NT2/D1 (cell line): ENCODE data around the gene APOF.

Experiments
- SUZ12 ChIP-seq: IDR thresholded peaks from 2 replicates; pipeline ENCODE4 v1.6.1; 2011; ENCODE audit not compliant: insufficient read length, insufficient read depth; ENCODE audit errors: extremely low read depth
- YY1 ChIP-seq: IDR thresholded peaks from 2 replicates; pipeline ENCODE4 v1.6.1; 2011; ENCODE audit not compliant: insufficient read length, insufficient read depth
- ZNF274 ChIP-seq: IDR thresholded peaks from 2 replicates; pipeline ENCODE4 v1.6.1; 2011; ENCODE audit warnings: mild to moderate bottlenecking, low read depth, low read length

DNA sequence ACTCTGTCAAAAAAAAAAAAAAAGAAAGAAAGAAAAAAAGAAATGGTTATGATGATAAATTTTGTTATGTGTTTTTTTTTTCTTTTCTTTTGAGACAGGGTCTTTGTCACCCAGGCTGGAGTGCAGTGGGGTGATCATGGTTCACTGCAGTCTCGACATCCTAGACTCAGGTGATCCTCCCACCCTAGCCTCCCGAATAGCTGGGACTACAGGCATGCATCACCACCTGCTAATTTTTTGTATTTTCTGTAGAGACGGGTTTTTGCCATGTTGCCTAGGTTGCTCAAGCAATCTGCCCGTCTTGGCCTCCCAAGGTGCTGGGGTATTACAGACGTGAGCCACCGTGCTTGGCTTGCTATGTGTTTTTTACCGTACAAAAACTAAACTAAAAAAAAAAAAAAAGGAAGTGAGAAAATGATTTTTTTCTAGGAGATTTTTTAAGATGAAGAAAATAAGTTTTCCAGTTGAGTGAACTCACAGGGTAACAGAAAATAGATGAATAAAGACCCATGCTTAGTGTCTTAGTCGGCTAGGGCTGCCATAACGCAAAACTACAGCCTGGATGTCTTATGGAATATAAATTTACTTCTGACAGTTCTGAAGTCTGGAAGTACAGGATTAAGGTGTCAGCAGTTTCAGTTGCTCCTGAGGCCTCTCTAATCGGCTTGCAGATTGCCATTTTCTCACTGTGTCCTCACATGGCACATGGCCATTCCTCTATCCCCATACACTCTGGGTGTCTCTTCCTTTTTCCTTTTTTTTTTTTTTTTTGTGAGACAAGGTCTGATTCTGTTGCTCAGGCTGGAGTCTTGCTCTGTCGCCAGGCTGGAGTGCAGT, 13.2 kb upstream of the APOF start:
- TF ChIP-seq ZNF274, result no peak
- no peak for TF ChIP-seq YY1
- no peak for TF ChIP-seq SUZ12
